ENCODE measurements around the gene ADCY2. TPM values are rescaled to one million over a fixed set of nuclear protein-coding genes. Genes with fewer than 3 reads are reported as not detected.

Gene ADCY2
- total RNA-seq, 1 experiment from 2014 or later: 31.3 TPM

DNA sequence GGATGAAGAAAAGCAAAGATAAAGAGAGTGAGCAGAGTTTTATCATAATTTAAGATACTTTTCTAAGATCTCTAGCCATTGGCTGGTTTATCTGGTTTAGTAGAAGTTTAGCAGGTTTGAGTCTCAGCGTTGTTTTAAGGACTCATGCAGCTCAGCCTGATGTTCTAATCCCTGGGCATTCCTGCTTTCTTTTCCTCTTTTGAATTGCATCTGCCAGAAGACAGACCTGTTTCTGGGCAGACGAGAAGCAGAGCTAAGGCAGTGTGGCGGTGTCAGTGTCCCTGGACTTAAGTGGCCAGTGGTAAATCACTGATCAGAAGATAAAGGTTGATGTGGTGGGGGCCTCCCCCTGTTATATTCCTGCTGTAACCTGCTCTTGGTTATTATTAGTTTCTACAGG is 138.6 kb downstream of the ADCY2 start:
- no peak overlapping the region for H3K4ac ChIP-seq (ENCODE audit: low read depth, low read length)
- H3K36me3 Mint-ChIP-seq (ENCODE audit: insufficient read depth in 1 of 3, low read depth in 3 of 3): peaks cover 16 to 19% (median 17%) of the 10 kb centered on the region in 3 experiments
- no peak overlapping the region for H2BK20ac ChIP-seq (ENCODE audit: low read depth, low read length, poor library complexity, severe bottlenecking)
- H3K23ac ChIP-seq (ENCODE audit: insufficient read length, low read depth, low read length): no peak overlapping the region
- H4K8ac ChIP-seq (replicated peaks; ENCODE audit: insufficient read length, low read depth, low read length): no peak overlapping the region
- no peak overlapping the region for H3K4me3 Mint-ChIP-seq
- H3K27ac ChIP-seq (ENCODE audit: insufficient read length, low read depth, low read length): no peak overlapping the region
- H3K14ac ChIP-seq (ENCODE audit: insufficient read depth, low read length): no peak overlapping the region
- H3K9me3 ChIP-seq (ENCODE audit: control insufficient read depth, low read depth, low read length): no peaks in the 10 kb centered on the region
- no peak overlapping the region for H3K9ac ChIP-seq (ENCODE audit: extremely low read depth, insufficient read length, low read length)
- H2AFZ ChIP-seq (ENCODE audit: low read length): no peak overlapping the region
- H3T11ph ChIP-seq (ENCODE audit: low read length): no peak overlapping the region
- H3K79me2 ChIP-seq (ENCODE audit: insufficient read depth, low read length): no peaks in the 10 kb centered on the region
- H4K91ac ChIP-seq (ENCODE audit: insufficient read length, low read depth, low read length): no peak overlapping the region
- H2BK12ac ChIP-seq (ENCODE audit: insufficient read length, low read depth, low read length): no peak overlapping the region
- peaks cover 6 to 17% of the 10 kb centered on the region in 2 experiments; a peak in 3 of 4 replicates for H3K4me1 Mint-ChIP-seq
- no peak overlapping the region for H2AK5ac ChIP-seq (ENCODE audit: insufficient read length, low read length)
- no peak for DNase-seq
- no peaks in the 10 kb centered on the region for H3K4me1 ChIP-seq (ENCODE audit: insufficient read depth, low read length)
- no peaks in the 10 kb centered on the region for H3K23me2 ChIP-seq (ENCODE audit: insufficient read length, low read depth, low read length, poor library complexity, severe bottlenecking)
- H3K9me3 Mint-ChIP-seq: peaks cover 0 to 6% of the 10 kb centered on the region in 2 experiments; a peak in 3 of 5 replicates
- no peak overlapping the region for H2BK5ac ChIP-seq (ENCODE audit: insufficient read length, low read length)
- no peak overlapping the region for H4K5ac ChIP-seq (ENCODE audit: insufficient read length, low read depth, low read length)
- no peaks in the 10 kb centered on the region for H3K27me3 Mint-ChIP-seq (ENCODE audit: low read depth)
- no peak overlapping the region for H2BK120ac ChIP-seq (ENCODE audit: low read depth, low read length, poor library complexity, severe bottlenecking)
- TF ChIP-seq, protein P1, sequence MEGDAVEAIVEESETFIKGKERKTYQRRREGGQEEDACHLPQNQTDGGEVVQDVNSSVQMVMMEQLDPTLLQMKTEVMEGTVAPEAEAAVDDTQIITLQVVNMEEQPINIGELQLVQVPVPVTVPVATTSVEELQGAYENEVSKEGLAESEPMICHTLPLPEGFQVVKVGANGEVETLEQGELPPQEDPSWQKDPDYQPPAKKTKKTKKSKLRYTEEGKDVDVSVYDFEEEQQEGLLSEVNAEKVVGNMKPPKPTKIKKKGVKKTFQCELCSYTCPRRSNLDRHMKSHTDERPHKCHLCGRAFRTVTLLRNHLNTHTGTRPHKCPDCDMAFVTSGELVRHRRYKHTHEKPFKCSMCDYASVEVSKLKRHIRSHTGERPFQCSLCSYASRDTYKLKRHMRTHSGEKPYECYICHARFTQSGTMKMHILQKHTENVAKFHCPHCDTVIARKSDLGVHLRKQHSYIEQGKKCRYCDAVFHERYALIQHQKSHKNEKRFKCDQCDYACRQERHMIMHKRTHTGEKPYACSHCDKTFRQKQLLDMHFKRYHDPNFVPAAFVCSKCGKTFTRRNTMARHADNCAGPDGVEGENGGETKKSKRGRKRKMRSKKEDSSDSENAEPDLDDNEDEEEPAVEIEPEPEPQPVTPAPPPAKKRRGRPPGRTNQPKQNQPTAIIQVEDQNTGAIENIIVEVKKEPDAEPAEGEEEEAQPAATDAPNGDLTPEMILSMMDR (conservative IDR thresholded peaks at IDR 0.05): no peak
- H3K56ac ChIP-seq (ENCODE audit: insufficient read length, low read depth, low read length): no peak overlapping the region
- H3K79me1 ChIP-seq (ENCODE audit: insufficient read depth, low read depth, low read length, poor library complexity, severe bottlenecking): peaks cover 4% of the 10 kb centered on the region
- no peak overlapping the region for H3K27ac Mint-ChIP-seq
- no peaks in the 10 kb centered on the region for H4K20me1 ChIP-seq (ENCODE audit: control insufficient read depth, insufficient read depth, insufficient read length)
- H3K4me2 ChIP-seq (ENCODE audit: insufficient read depth, insufficient read length, low read length): no peak overlapping the region
- H3K18ac ChIP-seq (ENCODE audit: insufficient read length, low read depth, low read length): no peak overlapping the region
- no peaks in the 10 kb centered on the region for H3K27me3 ChIP-seq (ENCODE audit: insufficient read depth, low read length)
- H2BK15ac ChIP-seq (ENCODE audit: low read depth, low read length): no peak overlapping the region
- no CpG with 5 or more reads among the region's 3 CpGs for WGBS (ENCODE audit: extremely low coverage, insufficient read length, low lambda C conversion rate)

Measured in H9 (cell line).